GM21723 (cell line): ENCODE data around the gene SEC31B.

ENCODE experiments used
- ATAC-seq: cut with Tn5 transposase; IDR thresholded peaks from one replicate; pipeline ENCODE4 v1.9.1; 2021; ENCODE audit warnings: mild to moderate bottlenecking, moderate library complexity; ENCODE audit not compliant: unreplicated experiment

The SEC31B gene, protein sequence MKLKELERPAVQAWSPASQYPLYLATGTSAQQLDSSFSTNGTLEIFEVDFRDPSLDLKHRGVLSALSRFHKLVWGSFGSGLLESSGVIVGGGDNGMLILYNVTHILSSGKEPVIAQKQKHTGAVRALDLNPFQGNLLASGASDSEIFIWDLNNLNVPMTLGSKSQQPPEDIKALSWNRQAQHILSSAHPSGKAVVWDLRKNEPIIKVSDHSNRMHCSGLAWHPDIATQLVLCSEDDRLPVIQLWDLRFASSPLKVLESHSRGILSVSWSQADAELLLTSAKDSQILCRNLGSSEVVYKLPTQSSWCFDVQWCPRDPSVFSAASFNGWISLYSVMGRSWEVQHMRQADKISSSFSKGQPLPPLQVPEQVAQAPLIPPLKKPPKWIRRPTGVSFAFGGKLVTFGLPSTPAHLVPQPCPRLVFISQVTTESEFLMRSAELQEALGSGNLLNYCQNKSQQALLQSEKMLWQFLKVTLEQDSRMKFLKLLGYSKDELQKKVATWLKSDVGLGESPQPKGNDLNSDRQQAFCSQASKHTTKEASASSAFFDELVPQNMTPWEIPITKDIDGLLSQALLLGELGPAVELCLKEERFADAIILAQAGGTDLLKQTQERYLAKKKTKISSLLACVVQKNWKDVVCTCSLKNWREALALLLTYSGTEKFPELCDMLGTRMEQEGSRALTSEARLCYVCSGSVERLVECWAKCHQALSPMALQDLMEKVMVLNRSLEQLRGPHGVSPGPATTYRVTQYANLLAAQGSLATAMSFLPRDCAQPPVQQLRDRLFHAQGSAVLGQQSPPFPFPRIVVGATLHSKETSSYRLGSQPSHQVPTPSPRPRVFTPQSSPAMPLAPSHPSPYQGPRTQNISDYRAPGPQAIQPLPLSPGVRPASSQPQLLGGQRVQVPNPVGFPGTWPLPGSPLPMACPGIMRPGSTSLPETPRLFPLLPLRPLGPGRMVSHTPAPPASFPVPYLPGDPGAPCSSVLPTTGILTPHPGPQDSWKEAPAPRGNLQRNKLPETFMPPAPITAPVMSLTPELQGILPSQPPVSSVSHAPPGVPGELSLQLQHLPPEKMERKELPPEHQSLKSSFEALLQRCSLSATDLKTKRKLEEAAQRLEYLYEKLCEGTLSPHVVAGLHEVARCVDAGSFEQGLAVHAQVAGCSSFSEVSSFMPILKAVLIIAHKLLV

DNA sequence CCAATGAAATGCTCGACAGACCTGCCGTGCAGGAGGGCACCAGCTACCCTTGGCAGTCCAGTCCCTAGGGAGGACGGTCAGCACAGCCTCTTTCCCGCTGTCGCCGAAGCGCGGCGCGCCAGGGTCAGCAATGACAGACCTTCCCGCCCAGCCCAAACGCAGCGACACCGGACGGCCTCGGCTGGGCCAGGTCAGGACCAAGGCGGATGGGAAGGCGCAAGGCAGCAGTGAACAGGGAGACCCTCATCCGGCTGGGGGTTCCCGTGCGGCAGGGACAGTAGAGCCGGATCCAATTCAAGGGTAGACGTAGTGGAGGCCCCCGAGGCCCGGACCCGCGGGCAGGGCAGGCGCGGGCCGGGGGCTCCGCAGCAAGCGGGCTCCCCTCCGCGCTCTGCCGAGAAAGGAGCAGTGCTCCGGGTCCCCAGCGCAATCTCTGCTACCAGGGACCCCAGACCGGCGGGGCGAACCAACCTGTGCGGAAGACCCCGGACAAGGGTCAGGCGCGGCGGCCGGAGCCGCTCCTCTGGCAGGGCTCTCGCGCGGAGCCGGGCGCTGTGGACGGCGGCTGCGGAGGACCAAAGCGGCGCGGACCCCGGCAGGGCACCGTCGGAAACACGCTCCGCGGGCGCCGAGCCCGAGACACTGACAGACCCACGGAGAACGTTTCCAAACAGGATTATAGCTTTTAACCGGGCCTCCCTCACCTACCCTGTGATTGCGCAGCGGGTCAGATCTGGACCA, at the start of gene SEC31B:
Gene SEC31B, minus strand, starts transcription at position 551 of the 741 bp plus-strand sequence. CDS start 2,909 bp downstream, outside the sequence.
- ATAC-seq = no peak

DNA sequence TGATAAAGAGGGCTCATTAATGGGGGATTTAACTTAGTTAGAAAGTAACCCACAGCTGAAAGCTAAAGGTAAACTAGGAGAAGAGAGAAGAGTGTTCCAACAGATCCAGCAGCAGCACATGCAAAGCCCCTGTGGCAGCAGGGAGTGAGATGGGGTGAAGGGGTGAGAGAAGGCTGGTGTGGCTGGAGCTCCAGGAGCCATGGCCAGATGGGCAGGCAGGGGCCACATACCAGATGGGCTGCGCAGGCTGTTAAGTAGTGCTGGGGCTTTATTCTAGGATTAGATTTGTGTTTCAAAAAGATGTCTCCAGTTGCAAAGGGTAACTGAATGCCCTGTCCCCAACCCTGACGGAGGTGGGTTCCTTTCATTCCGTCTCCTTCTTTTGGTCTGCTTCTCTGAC, 49.3 kb upstream of the SEC31B start:
- ATAC-seq = no peak

DNA sequence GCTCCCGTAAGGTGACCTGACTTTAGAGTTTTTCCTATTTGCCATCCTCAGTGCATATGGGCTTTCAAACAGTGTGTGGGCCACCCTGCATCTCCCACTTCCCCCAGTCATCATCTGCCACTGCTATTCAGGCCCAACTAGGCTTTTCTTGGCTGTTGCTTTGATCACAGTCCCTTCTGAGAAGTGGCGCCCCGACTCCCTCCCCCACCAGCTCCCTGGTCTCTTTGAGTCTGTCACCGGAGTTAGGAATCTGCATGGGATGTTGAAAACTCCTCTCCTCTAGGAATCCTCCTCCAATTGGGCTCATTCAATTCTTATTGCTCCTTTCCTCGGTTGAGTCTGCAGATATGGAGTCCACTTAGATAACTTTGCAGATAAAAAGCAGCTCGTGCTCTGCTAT, 48.2 kb upstream of the SEC31B start:
- ATAC-seq = no peak

DNA sequence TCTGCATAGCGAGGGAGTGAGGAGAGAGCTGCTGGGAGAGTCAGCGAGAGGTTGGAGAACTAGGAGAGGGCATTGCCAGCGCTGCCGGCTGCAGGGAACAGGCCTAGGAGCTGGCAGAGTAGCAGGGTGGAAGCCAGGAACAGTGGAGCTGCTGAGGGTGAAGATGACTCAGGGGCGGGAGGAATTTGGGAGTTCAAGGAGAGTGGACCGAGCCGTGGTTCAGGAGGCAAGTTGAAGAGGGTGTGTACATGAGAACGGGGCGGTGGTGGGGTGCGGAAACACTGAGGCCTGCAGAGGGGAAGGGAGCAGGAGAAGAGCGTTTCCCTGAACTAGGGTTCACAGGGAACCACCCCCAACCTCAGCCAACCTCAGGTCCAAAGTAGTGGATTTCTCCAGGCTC, 47.6 kb upstream of the SEC31B start:
- ATAC-seq = no peak

DNA sequence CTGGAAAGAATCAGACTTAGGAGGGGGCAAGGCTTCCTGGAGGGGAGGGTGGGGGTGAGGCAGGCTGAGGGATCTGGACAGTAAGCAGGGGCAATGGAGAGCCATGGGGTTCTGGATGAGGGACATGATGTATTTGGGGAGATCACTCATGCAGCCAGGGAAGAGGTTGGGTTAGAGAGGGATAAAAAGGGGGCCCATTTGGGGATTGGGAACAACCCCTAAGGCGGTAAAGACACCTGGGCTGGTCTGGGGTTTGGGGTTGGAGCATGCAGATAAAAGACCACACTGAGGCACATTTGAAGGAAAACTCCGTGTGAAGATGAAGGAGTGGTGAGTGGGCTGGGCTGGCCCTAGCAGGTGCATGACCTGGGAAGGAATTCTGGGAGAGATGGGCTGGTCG, 46.9 kb upstream of the SEC31B start:
- no peak for ATAC-seq

DNA sequence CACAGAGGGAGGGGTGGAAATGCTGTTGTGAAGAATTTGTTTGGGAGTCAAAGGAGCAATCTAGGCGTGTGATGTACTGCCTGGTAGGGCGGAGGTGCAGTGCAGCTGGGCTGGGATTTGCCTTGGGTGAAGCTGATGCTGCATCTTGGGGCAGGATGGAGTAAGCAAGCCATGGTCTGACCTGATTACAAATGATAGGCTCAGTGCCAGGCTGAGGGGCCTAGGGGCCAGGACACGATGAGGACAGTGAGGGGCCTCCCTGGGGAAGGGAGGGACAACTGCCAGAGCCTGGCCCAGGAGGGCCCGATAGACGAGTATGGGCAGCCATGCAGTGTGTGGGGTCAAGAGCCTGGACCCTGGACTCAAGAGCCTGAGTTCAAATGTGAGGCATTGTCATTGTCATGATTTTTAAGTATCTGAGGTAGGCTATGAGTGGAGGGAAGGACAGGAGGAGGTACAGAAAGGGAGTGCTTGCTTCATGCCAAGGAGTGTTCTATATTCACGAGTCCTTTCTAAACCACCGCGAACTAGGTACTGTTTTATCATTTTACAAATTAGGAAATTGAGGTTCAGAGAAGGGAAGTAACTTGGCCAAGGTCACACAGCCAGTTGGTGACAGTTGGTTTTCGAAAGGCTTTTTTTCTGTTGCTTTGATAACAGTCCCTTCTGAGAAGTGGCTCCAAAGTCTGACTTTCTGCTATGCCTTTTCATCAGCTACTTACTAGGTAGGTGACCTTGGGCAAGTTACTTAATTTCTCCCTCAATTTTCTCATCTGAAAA, 45.7 kb upstream of the SEC31B start:
- no peak for ATAC-seq

DNA sequence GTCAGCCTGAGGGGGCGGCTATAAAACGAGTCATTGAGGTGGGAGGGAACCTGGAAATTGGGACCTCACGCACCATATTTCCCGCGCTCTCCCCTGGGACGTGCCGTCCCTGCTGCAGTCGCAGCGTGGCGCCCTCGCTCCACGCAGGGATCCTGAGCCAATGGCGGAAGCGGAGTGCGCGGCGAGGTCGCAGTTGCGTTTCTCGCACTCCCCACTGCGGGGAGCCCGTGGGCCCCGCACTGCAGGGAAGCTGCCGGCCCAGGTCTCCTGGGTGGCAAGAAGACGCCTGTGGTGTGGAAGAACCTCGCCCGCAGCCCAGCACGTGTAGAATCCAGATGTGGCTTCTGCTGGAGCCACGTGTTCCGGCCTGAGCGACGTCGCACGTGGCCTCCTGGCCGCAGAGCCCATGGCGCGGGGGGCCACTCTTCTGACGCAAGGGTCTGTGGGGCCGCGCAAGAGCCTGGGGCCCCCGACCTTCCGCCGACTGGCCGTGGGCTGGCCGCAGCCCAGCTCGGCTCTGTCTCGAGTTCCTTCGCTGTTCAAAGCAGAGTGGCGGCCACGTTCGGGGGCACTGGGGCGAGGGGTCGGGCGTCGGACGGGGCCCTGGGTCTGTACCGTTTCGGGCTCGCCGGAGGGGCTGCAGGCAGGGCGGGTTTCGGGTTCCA, 42.5 kb upstream of the SEC31B start:
- ATAC-seq = peak; percentile 68

DNA sequence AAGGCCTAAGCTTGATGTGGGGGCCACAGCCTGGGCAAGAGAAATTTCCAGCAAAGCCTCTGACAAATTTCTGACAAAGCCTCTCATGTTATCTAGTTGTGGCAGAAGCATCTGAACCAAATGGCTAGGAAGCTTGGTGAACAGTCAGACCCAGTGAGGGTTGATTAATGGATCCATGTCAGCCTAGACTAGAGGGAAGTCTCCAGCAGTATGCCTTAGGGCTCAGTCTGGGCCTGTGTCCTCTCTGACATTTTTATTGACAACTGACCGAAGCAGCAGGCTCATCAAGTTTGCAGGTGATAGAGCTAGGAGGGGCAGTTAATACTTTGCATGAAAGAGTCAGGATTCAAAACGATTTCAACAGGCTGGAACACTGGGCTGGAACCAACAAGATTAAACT, 41.3 kb upstream of the SEC31B start:
- no peak for ATAC-seq

DNA sequence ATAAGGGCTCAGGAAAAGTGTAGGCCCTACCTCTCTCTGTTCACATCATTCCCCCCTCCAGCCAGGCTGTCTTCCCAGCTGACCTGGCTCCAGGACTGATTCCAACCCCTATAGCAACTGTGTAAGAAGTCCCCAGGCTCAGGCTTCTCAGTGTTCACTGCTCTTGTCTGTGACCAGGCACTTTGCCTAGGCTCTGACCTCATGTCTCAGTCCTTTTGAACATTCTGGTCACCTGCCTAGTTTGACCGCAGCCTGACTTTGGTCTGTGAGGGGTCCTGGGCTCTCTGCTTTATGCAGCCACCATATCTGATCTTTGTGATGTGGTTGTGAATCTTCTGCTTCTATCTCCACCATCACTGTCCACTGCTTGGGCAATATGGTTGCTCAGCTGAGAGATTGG, 40.6 kb upstream of the SEC31B start:
- ATAC-seq = no peak

DNA sequence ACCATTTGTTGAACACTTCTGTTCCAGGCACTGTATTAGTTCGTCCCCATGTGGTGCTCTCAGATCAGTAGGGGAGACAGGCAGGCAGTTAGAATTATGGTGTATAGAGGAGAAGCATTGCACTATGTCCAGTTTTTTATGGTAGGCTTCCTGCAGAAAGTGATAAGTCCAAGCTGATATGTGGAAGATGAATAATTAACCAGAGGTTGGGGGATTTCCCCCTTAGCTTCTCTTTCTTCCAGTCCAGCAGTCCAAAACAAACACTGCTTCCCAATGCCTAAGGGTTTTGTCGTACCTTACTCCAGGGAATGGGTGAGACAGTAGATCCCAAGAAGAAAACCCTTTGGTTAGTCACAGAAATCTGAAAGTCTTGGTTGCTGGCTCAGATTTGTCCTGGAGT, 35.2 kb upstream of the SEC31B start:
- ATAC-seq = no peak

DNA sequence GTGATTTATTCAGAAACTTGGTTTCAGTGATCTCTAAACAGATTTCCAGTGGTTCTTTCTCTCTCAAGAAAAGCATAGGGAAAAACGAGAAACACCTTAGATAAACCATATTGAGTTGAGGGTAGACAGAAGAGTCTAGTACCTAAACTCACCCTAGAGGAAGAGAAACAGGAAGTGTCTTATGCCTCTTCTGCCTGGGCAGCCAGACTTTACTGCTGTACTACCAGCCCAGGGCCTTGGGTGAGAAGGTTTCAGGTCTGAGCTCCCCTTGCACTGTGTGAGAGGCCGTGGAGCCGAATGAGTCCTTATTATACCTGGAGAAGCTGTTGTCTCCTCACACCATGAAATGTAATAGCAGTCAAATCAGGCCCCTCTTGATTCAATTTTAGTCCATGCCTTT, 34.3 kb upstream of the SEC31B start:
- ATAC-seq = no peak

DNA sequence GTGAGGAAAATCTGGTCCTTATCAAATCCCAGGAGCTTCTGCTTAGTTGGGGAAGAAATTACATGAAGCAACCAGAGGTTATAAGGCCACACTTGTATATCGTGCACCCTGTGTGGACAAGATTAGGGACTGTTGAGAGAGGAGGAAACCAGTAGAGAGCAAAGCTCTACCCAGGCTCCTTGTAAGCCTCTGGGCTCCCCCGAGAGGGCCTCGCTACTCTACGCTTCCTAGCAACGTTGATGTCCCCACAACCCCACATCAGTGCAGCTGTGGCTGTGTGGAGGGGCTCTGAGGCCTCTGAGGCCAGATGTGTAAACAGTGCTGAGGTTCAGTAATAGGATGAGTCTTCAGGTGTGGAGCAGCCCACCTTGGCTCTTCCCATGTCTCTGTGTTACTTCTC, 32.1 kb upstream of the SEC31B start:
- no peak for ATAC-seq

DNA sequence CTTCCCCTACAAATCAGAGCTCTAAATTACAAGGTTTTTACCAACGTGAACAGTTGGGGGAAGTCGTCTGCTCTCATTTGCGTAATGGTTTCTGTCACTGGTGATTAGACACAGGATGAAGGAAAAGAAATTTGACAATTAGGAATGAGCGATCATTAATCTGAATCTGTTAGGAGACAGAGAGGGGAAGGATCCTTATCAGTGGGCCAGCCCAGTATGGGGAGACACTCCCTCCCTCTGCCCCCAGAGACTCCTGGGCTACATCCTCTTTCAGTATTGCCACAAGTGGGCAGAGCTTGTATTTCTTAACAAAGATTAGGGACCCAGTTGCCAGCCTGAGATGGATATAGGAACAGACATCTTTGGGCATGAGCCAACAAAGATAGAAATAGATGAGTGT, 31.5 kb upstream of the SEC31B start:
- no peak for ATAC-seq

DNA sequence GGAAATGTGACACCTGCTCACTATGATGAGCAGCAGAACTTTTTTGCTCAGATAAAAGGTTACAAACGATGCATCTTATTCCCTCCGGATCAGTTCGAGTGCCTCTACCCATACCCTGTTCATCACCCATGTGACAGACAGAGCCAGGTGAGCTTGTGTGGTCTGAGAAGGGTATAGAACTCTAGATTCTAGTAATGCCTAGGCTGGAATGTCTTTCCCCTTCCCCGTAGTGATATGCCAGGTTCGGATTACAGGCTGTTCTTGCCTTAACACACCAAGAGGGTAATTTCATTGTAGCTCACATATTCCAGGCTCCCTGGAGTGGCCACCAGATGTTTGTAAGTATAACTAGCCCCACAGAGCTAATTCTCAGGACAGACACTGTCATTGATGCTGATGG, 25.3 kb upstream of the SEC31B start:
- ATAC-seq = no peak

DNA sequence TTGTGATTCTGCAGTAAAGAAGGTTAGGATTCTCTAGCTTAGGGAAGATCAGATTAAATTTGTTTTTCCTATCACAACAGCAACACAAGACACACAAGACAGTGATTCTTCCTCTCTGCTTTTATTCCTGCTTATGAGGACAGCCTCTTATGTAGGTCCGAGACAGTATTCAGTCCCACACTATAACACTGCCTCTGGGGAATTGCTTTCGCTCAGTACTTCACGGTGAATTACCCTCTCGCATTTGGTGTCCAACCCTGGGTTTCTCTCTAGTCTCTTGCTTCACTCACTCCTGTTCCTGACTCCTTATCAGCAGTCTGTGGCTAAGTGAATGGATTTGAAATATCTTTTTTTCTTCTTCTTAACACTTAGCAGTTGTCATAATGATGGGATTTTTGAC, 17.8 kb upstream of the SEC31B start:
- no peak for ATAC-seq

DNA sequence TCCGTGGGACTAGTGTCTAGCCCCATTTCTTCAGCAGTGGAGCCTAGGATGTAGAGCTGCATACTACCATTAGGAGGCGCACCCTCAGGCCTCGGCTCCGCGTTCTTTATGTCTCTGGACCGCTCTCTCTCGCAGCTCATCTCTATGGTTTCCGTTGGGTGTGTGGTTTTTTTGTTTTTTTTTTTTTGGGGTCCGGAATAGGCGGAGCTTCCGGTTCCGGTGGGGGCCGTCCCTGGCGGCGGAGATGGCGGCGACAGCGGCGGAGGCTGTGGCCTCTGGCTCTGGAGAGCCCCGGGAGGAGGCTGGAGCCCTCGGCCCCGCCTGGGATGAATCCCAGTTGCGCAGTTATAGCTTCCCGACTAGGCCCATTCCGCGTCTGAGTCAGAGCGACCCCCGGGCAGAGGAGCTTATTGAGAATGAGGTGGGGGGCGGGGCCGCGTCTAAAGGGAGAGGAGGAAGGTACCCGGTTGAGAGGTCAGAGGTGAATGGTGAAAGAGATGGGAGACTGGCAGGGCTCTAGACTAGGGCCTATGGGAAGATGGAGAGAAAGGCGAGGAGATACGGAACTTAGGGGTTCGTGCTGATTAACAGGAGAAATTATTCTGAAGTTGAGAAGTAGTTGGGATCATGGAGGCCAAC, 16.2 kb upstream of the SEC31B start, which contains the start of gene HIF1AN:
Gene HIF1AN, plus strand, starts transcription at position 229 of the 639 bp plus-strand sequence. Its CDS starts 16 bp downstream, at position 245.
- peak; percentile 94 for ATAC-seq

DNA sequence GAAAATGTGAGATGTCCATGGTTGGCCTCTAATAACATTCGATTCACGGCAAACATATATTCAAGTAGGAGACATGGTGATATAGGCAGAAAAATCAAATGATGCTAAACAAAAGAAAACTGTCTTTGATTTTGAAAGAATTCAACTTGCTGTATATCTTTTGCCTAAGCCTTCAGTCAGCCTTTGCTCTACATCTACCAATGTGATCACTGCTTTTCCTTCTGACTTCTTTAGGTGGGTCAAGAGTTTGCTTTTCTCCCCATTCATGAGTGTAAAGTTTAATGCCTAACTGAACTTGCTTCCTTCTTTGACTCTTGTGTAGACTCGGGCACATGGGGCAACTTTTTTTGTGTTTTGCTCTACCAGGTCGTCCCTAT, 15.7 kb upstream of the SEC31B start:
- ATAC-seq = peak; percentile 2

DNA sequence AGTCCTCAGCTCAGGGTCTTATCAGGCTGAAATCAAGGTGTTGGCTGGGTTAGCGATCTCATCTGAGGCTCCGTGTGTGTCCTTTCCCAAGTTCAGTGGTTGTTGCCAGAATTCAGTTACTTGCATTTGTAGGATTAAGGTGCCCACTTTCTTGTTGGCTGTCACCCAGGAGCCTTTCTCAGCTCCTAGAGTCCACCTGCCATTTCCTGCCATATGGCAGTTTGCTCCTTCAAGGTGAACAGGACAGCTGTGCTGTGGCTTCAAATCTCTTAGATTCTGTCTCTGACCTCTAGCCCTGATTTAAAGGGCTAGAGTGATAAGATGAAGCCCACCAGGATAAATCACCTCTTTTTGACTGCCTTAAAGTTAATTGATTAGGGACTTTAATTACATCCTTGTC, 15.1 kb upstream of the SEC31B start:
- no peak for ATAC-seq

DNA sequence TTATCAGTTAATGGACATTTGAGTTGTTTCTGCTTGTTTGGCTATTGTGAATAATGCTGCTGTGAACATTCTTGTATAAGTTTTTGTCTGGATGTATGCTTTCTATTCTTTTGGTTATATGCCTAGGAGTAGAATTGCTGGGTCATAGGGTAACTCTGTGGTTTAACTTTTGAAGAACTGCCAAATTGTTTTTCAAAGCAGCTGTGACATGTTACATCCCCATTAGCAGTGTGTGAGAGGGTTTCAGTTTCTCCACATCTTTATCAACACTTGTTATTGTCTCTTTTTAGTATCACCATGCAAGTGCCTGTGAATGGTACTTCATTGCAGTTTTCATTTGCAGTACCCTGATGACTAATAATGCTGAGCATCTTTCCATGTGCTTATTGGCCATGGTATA, 12.1 kb upstream of the SEC31B start:
- ATAC-seq = no peak
